Colonic mucosa (tissue), 4 donors: ENCODE data around the gene PHF11. TPM values are rescaled to one million over a fixed set of nuclear protein-coding genes. Genes with fewer than 3 reads are reported as not detected.
"Not testable (repeated sequence)": the region's sequence is repeated elsewhere in the genome, so short reads cannot be mapped to it uniquely, and the experiment has no call there.

Source experiments
- DNase-seq: peaks from one replicate; pipeline ENCODE4 v3.0.0-alpha.2; 2020
- H3K27ac ChIP-seq: fragments of 200-600 bp; one replicate; pipeline ENCODE4 v1.8.0; 2021
- H3K27me3 ChIP-seq: fragments of 200-600 bp; one replicate; pipeline ENCODE4 v1.8.0; 2021
- H3K36me3 ChIP-seq: fragments of 200-600 bp; one replicate; pipeline ENCODE4 v1.8.0; 2021
- H3K4me1 ChIP-seq: fragments of 200-600 bp; one replicate; pipeline ENCODE4 v1.8.0; 2021; ENCODE audit warnings: mild to moderate bottlenecking
- H3K4me3 ChIP-seq: fragments of 200-600 bp; one replicate; pipeline ENCODE4 v1.8.0; 2021
- H3K9ac ChIP-seq, 2 donors: one replicate each; pipeline ENCODE4 v1.7.0; 2013; ENCODE audit warnings: control low read depth in 2 of 2, low read depth in 2 of 2, low read length in 2 of 2
- H3K9me3 ChIP-seq: fragments of 200-600 bp; one replicate; pipeline ENCODE4 v1.8.0; 2021
- CTCF ChIP-seq: fragments of 200-600 bp; IDR thresholded peaks from one replicate; pipeline ENCODE4 v1.8.0; 2022; ENCODE audit warnings: antibody characterized with exemption, mild to moderate bottlenecking
- intact Hi-C: fragments of 100-400 bp; cut with DNase I; formaldehyde crosslinking; loops from one replicate; pipeline ENCODE4 v1.14.1; 2022
- total RNA-seq, 2 donors: library from RNA; stranded (reverse); fragmentation: NEBNext Ultra II Directional in 1 of 2; extraction: Animal tissue kit (Norgen Biotek cat#: 25700) in 1 of 2; gene quantifications; one replicate each; pipeline ENCODE4 v1.2.1, GENCODE V29; 2021
- donor health status: healthy.
- donor health status: DM: no; HTN: no; CAD: no.
- donor health status: DM: no; HTN: no; CAD: no.

PHF11 gene
- total RNA-seq, 2 donors from 2014 or later = 20.3 to 24.1 TPM

- no peak overlapping the region for H3K4me3 ChIP-seq
- no peaks in the 10 kb centered on the region for H3K27me3 ChIP-seq
- intact Hi-C loops = no loop called here
- no peaks in the 10 kb centered on the region for H3K36me3 ChIP-seq
- no peak overlapping the region for H3K9ac ChIP-seq
- H3K27ac ChIP-seq = no peak overlapping the region
- H3K4me1 ChIP-seq = no peaks in the 10 kb centered on the region
- no peak for DNase-seq
- TF ChIP-seq CTCF = no peak
- no peaks in the 10 kb centered on the region for H3K9me3 ChIP-seq
These were observed 19.2 kb upstream of the PHF11 start for GRCh38 chr13:49476529-49476928.

- Histone ChIP-seq H3K4me1 (no peaks in the 10 kb centered on the region), H3K9ac (no peak overlapping the region), H3K27me3 (no peaks in the 10 kb centered on the region), H3K9me3 (no peaks in the 10 kb centered on the region), H3K36me3 (no peaks in the 10 kb centered on the region), H3K4me3 (no peak overlapping the region), H3K27ac (no peak overlapping the region)
- no peak for DNase-seq
- intact Hi-C loops = no loop called here
- TF ChIP-seq CTCF = no peak
These were observed 14.0 kb upstream of the PHF11 start for GRCh38 chr13:49481788-49482187.

- Histone ChIP-seq H3K27ac (no peak overlapping the region), H3K9me3 (no peaks in the 10 kb centered on the region), H3K27me3 (no peaks in the 10 kb centered on the region), H3K9ac (no peak overlapping the region), H3K36me3 (no peaks in the 10 kb centered on the region), H3K4me3 (no peak overlapping the region), H3K4me1 (no peaks in the 10 kb centered on the region)
- intact Hi-C loops = no loop called here
- no peak for DNase-seq
- TF ChIP-seq CTCF = no peak
These were observed 7.2 kb upstream of the PHF11 start for GRCh38 chr13:49488563-49488962.

- no peak for DNase-seq
- no peaks in the 10 kb centered on the region for H3K36me3 ChIP-seq
- no peaks in the 10 kb centered on the region for H3K9me3 ChIP-seq
- no peaks in the 10 kb centered on the region for H3K4me1 ChIP-seq
- H3K9ac ChIP-seq = peak overlapping the region in 1 of 2 donors; percentile 76
- TF ChIP-seq CTCF = no peak
- H3K4me3 ChIP-seq = peak overlapping the region; percentile 61
- H3K27me3 ChIP-seq = no peaks in the 10 kb centered on the region
- intact Hi-C loops = loop anchor here (10.0 kb wide), 1 partner anchor 50 kb away; the partner anchor contains the start of genes CAB39L and SETDB2
- H3K27ac ChIP-seq = peak overlapping the region; percentile 94
These were observed 1.1 kb upstream of the PHF11 start for GRCh38 chr13:49494645-49495044.

- not testable (repeated sequence) for H3K9me3 ChIP-seq
These were observed 1.1 kb downstream of the PHF11 start for GRCh38 chr13:49496837-49497236.

GRCh38 chr13:49497272-49497671, 1.5 kb downstream of the PHF11 start:
- intact Hi-C loops = loop anchor here (10.0 kb wide), 1 partner anchor 52 kb away; the partner anchor contains the start of genes CAB39L and SETDB2
- H3K4me3 ChIP-seq = no peak overlapping the region

More at GRCh38 chr13:49496837-49497236, 1.1 kb downstream of the PHF11 start:
- Histone ChIP-seq H3K9ac (peak overlapping the region in 1 of 2 donors; percentile 77), H3K27ac (peak overlapping the region; percentile 94)
- H3K4me3 ChIP-seq, DNase-seq, H3K36me3 ChIP-seq, H3K4me1 ChIP-seq, H3K27me3 ChIP-seq: not testable (repeated sequence)
- intact Hi-C loops = loop anchor here (10.0 kb wide), 1 partner anchor 52 kb away; the partner anchor contains the start of genes CAB39L and SETDB2

More at GRCh38 chr13:49497272-49497671, 1.5 kb downstream of the PHF11 start:
- DNase-seq = no peak
- no peak for TF ChIP-seq CTCF
- Histone ChIP-seq H3K9me3 (no peaks in the 10 kb centered on the region), H3K4me1 (no peaks in the 10 kb centered on the region), H3K27ac (no peak overlapping the region), H3K36me3 (no peaks in the 10 kb centered on the region), H3K9ac (no peak overlapping the region), H3K27me3 (no peaks in the 10 kb centered on the region)
